ENCODE results near the gene PAIP2.
A peak's percentile ranks its signal among the peaks of the same experiment; 100 is the strongest.
"Not testable (repeated sequence)": the region's sequence is repeated elsewhere in the genome, so short reads cannot be mapped to it uniquely, and the experiment has no call there.

The PAIP2 gene, protein sequence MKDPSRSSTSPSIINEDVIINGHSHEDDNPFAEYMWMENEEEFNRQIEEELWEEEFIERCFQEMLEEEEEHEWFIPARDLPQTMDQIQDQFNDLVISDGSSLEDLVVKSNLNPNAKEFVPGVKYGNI

DNA sequence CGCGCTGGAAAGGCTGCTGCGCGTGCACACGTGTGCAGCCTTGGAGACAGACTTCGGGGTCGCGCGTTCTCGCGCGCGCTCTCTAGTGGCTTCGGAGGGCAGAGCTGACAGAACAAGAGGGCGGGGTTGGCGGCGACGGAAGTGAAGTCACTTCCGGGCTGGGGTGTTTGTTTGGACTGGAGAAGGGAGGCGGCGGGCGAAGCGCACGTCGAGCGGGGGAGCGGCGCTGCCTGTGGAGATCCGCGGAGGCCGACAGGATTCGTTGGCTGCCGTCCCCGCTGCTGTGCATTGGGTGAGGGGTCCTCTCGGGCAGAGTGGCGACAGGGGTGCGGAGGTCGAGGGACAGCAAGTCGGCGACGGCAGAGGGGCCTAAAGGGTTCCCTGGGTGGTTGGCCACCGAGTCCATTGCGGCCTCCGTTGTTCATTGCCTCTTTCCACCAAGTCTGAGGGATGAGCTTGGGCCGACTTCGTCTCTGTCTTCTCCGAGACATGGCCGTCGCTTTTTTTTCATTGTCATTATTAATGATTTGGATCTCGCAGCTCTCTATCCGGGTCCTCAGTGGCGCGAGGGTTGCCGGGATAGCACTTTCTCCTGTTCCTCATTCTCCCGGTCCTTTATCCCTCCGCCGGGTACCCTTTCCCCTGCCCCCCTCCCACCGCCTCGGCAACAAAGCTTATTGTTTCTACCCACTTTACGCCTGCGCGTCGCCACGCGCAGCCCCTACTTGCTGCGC lies at the start of gene PAIP2:
TSS of gene PAIP2 (plus strand) at position 166 of the 734 bp plus-strand sequence. CDS start 21,931 bp downstream, outside the sequence.
- DNase-seq, result peak; percentile 99

DNA sequence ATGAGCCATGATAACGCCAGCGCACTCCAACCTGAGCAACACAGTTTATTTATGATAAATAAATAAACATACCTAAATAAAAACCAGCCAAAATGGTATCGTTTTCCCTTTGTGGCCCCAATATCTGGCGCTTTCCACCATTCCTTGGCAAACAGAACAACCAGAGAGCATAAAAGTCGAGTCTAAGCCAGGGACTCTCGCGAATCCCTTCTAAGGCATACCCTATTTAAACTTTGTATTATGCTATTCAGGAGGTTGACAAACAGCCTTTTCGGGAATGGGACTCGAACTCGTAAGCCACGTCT lies 48.5 kb upstream of the PAIP2 start:
- DNase-seq, result no peak

DNA sequence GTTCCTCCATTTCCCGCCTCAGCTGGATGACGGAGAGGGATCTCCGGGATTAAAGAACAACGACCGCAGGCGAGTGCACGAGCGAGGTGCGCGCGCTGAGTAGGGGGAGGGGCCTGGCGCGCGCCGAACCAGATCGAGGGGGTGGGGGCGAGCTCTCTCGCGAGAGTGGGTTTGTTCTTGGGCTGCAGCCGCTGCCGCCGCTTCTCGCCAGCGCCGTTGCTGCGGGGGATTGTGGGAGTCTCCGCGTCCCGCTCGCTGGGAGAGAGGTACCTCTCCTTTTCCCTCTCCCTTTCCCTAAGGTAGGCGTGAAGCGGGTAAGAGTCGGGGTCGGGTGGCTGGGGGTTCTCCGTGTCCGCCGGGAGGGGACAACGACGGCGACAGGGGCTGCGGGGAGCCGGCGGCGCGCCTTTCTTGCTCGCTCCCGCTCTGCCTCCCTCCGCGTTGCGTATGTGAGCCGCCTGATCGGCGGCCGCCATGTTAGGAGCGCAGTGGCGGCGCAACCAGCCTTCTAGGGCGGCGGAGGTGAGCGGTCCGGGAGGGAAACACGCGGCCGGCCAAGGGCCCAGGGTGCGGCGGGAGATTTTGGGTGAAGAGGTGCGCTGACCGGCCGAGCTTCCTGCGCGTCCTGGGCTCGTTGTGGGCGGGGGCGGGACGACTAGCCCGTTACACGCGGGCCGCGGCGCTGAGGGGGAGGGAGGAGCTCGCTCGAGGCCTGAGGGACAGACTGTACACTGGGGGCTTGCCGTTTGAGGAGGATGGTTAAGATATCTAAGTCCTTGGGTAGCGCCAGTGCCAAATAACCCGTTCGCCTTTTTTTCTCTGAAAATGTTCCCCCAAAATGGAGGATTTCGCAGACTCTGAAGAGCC lies 47.9 kb upstream of the PAIP2 start, which contains the start of gene MATR3:
TSS of gene MATR3 (plus strand) at position 234 of the 867 bp plus-strand sequence. CDS start 13,676 bp downstream, outside the sequence.
- DNase-seq, result peak; percentile 97

DNA sequence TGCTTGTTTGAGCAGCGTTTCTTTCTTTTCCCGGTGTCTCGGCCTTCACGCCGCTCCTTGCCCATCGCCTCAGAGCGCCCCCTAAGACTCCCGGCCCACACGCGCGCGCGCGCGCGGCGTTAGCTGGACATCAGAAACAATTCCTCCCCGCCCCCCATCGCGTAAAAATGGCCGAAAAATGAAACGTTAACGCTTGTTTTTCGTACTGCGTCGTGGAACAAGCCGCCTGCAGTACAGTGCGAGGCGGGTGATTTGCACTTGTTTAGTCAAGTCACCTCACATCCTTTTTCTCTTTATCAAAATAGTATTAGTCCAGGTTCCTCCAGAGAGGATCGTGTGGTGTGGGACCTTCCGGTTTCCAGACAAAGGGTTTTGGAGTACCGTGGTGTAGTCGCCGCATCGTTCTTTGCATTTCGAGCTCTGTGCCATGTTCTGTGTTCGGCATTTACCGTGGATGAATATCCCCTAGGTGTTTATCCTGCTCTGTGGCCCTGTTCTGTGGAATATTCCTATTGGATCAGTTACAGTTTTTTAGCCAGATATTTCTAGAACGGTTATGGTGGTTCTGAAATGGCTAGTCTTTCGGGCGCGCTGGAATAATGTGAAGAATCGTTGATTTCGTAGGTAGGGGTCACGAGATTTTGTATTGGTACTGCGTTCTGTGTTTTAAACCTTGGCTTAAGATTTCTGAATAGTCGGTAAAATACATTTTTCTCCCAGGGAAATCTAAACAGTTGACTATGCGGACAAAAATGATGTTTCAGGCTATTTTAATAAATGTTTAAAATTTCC lies 47.1 kb upstream of the PAIP2 start:
- peak; percentile 89 for DNase-seq

DNA sequence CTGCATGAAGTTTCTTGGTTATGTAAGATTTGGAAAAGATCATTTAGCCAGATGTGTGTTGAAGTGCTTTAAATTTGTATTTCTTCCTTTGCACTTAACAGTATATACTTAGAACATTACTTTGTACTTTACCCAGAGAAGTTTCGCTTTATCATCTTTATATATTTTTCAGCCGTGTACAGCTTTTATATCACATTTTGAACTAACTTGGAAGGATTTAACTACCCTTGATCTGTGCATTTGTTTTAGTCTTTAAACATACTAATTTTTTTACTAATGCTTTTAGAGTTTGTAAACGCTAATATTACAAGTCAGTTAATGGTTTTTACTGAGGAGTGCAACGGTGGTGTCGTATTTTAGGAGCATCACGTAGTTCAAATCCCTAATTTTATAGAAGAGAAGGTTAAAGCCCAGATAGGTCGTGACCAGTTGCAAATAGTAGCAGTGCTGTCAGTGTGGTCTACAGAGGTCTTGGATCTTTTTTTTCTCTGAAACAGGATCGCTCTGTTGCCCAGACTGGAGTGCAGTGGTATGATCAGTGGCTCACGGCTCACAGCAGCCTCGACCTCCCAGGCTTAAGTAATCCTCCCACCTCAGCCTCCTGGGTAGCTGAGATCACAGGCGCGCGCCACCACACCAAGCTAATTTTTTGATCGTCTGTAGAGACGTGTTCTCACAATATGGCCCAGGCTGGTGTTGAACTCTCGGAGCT lies 46.2 kb upstream of the PAIP2 start:
- no peak for DNase-seq

DNA sequence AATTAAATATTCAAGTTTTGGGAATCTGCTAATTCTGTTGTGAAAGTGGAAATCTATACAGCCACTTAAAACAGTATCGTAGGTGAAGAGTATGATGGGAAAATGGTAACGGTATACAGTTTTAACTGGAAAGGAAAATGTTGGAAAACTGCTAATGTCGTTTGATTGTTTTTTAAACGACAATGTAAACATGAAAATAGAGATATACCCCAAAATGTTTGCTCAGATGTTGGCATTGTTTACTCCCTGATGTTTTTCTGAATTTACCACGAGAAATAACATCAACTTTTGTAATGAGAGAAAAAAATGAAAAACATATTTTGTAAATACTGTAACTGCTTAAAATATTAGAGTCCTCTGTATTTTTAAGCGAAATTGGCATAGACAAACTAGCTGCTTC lies 45.5 kb upstream of the PAIP2 start:
- no peak for DNase-seq

DNA sequence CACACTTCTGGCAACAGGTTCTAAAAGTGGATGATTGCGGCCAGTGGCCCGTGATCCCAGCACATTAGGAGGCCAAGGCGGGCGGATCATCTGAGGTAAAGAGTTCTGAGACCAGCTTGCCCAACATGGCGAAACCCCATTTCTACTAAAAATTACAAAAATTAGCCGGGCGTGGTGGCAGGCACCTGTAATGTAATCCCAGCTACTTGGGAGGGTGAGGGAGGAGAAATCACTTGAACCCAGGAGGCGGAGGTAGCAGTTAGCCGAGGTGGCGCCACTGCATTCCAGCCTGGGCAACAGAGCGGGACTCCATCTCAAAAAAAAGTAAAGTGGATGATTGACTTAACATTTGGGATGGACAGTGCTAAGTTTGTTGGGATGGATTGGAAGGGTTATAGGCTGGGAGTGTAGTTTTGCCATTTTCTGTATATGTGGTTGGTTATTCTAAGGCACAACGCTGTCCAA lies 44.8 kb upstream of the PAIP2 start:
- DNase-seq, result no peak

DNA sequence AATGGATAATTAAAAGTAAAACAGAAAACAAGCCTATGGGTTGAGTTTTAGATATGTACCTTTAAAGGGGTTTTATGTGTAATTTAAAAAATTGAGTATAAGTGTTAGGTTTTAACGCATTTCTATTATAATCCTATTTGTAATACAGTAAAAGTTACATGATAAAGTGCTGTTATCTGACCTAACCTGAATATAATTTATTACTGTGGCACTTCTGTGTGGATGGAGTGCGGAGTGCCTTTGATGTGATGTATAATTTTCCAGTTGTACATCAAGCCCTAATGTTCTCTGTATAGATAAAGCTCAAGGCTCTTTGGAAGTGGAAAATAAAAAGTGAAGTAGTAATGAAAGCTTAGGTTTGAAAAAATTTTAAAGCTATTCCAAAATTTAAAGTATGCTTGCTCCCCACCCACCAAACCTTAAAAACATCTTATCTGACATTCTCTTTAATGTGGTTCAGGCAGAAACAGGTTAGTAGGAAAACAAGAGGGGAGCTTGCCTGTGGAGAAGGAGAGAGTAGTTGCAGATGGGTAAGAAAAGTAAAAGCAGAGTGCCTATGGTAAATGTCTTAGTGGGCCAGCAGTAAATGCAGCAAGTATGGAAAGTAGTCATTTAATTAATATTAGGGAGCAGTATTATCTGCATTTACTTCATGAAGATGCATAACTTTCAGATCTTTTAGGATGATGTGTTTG lies 44.1 kb upstream of the PAIP2 start:
- DNase-seq, result no peak

DNA sequence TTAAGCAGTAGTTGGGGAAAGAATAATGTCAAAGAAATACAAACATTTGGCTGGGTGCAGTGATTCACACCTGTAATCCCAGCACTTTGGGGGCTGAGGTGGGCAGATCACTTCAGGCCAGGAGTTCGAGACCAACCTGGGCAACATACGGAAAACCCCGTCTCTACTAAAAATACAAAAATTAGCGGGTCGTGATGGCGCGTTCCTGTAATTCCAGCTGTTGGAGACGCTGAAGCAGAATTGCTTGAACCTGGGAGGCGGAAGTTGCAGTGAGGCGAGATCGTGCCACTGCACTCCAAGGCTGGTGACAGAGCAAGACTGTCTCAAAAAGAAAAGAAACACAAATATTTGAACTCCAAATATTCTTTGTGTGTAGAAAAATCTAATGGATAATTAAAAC lies 43.4 kb upstream of the PAIP2 start:
- DNase-seq, result no peak

DNA sequence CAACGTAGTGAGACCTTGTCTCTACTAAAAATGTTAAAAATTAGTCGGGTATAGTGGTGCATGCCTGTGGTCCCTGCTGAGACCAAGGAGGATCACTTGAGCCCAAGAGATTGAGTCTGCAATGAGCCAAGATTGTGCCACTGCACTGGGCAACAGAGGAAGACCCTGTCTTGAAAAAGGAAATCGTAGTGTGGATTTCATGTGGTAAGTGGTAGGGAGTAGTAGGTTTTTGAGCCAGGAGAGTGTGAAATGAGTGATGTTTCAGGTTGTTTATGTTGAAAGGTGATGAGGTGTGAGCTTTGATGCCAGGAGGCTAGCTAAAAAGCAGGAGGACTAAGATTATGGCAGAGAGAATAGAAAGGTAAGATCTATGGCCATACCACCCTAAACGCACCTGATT lies 42.2 kb upstream of the PAIP2 start:
- no peak for DNase-seq

DNA sequence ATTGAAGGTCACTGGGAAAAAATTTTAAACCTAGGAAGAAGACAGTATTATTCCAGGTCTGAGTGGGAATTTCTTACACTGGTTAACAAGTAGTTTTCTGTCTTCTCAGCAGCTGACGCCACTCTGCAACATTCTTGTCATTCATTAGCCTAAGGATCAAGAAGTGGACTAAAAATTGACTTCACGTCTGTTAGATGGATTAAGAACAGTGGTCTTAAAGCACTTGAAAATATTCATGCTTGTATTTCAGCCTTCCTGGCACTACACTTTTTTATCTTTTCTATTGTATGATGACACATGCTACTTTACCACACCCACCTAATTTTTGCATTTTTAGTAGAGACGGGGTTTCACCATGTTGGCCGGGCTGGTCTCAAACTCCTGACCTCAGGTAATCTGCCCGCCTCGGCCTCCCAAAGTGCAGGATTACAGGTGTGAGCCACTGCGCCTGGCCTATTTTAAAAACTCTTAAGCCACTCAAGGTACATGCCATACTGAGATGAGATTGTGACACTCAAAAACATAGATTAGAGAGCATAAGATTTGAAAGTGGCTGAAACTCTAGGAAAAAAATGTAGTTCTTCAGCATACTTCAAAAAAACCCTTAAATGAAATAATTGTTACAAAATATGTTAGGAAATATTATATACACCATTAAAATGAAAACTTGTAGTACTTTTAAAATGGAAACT lies 39.7 kb upstream of the PAIP2 start:
- DNase-seq, result no peak

DNA sequence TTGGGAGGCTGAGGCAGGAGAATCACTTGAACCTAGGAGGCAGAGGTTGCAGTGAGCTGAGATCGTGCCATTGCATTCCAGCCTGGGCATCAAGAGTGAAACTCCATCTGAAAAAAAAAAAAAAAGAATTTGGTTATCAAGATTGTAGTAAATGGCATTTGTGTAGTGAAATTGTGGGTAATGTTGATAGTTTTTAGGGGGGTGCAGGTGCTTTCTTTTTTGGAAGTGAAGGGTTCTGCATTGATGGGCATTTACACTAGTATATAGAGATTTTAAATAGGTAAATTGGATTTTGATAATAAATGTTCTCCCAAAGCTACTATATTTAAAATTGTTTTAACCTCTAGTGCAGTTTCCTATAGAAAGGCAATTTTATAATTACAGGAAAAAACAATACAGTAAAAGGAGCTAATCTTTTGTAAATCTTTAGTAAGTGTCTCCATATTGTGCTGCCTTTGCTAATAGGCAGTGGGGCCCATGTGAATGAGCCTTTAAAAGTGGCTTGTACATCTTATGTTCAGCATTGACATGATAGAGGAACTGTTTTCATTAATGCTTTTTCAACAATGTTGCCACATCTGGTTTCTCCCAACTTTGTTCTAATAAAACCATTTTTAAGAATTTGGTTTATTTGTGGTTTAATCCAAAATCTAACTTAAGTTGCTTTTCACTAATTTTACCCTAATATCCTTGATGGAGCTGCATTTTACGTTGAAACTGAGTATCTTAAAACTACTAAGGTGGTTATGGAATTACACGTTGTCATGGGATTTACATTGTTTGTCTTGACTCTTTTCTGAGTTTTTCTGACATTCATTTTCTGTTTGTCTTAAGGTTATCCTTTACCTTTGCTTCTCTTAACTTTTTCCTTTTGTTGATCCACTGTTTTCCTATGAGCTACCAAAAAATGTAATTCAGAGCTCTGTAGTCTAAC lies 37.0 kb upstream of the PAIP2 start:
- DNase-seq, result no peak

DNA sequence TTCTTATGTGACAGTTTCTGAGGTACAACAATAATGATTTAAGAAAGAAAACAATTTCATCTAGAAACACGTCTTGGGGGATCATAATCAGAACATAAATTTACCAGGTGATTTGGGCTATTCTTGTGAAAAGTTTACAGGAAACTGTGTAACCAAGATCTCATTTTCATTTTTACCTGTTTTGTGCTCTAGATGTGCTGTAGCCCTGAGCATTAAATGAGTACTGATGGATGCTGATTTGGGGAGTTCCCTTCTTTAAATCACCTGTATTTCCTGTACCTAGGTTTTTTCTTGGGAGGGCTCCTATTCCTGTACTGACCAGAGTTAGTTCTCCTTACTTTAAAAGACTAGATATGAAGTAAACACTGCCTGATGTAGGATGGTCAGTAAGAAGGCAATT lies 35.5 kb upstream of the PAIP2 start:
- DNase-seq, result no peak

DNA sequence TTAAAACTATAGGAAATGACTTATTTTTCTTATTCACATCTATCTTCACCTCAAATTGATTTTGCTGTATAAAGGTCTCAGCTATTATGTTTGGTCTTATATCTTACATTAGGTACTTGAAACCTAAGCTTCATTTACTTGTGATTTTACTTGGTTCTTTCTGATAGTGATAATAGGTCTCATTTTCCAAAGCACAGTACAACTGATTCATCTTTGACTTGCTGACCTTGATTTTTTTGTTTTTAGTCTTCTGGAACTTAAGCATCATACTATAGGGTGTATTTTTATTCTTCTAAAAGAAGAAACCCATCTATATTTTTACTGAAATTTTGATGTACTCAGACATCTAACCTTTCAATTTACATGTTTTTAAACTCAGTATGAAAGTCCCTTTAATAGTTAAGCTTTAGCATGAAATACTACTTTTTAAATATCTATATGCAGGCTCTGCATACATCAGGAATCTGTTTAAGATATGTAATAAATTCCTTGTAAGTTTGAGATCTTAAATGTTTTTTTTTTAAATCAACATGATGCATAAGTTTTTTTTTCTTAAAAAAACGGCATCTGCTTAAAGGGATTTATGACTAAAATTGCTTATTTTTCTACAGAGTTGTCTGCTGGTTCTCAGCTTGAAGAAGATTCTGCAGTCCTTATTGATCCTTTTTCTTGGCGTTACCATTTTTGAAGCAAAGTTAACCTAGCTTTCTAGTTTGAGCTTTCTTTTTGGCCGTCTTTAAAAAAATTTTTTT lies 34.9 kb upstream of the PAIP2 start:
- DNase-seq, result no peak

DNA sequence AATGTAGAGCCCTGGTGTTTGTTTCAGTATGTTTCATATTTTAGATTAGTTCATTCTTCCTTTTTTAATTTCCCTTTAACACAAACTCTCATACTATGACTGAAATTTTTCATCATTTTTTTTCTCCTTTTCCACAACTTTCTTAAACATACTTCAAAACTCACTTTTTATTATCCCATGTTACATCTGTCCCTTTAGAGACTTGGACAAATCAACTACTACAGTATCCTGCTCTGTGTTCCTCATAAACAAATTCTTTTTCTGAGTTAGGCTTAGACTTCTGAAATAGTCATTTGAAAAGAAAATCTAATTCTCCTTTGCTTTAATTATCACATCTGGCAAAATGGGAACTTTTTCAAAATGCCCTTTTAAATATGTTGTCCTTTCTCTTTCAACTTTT lies 32.9 kb upstream of the PAIP2 start:
- no peak for DNase-seq

DNA sequence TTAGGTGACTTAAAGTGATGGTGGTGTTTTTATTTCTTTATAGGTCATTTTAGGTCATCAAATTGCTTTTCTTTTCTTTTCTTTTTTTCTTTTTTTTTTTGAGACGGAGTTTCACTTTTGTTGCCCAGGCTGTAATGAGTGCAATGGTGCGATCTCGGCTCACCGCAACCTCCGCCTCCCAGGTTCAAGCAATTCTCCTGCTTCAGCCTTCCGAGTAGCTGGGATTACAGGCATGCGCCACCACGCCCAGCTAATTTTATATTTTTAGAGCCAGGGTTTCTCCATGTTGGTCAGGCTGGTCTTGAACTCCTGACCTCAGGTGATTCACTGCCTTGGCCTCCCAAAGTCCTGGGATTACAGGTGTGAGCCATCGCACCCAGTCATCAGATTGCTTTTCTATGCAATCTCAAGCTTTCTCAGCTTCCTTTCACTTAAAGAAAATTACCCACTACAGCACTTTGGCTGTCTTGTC lies 30.9 kb upstream of the PAIP2 start:
- not testable (repeated sequence) for DNase-seq

DNA sequence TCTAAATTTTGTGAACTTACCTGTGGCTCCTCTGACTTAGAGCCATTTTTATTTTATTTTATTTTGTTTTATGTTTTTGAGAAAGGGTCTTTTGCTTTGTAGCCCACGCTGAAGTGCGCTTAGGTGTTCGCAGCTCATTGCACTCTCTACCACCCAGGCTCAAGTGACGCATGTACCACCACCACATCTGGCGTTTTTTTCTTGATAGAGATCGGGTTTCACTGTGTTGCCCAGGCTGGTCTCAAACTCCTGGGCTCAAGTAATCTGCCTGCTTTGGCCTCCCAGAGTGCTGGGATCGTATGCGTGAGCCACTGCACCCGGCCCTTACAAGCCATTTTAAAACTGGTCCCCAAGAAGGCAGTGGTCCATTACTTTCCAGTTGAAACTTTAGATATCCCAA lies 29.6 kb upstream of the PAIP2 start:
- DNase-seq, result no peak

DNA sequence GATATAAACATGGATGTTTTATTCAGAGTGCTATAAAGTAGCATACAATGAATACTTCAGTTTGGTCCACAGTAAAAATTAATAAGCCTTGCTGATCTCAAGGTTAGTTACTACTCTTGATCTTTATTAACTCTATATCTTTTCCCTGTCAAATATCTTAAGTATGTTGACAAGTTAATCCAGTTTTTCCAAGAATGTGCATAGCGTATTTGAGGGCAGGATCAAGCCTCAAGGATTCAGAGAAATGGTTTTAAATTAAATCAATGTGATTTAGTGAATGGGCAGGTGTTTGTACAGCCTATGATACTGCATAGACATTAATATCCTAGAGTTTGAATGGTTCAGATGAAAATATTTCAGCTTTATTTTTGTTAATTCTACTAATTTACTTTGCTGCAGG lies 27.4 kb upstream of the PAIP2 start:
- no peak for DNase-seq

DNA sequence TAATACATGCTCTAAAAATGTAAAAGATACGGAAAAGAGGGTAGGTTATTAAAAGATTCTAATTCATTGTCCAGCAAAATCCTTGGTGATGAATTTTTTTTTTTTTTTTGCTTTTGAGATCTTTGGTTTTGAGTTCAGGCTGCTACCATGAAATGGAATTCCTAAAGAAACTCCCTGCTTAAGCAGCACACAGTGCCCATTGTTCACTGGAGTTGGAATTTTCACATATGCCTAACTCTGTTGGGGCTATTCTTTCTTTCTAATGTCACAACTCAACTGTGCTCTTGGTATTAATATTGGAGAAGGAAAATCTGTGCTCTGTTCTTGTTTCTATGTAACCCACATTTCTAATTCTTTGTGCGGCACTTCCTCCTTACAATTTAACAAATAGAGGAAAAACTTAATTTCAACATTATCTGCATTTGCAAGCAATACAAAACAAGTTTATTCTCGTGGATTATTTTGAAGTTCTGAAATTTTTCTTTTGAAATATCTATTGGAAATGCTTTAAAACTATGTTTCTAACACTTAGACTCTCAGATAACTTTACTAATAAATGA lies 26.5 kb upstream of the PAIP2 start:
- DNase-seq, result no peak

Measured in femur (tissue), 1 donor.